Neural cell (in vitro differentiated cells): ENCODE measurements around the gene COQ8B. TPM values are rescaled to one million over a fixed set of nuclear protein-coding genes. Genes with fewer than 3 reads are reported as not detected.

ENCODE experiments used
- H2AFZ ChIP-seq: fragments of 200-600, 300-800 bp; sonication (generic), shearing (Covaris generic); 2 replicates; pipeline ENCODE4 v1.6.0; 2014; ENCODE audit warnings: low read depth, mild to moderate bottlenecking, antibody characterized with exemption, low read length, moderate library complexity
- H3F3A ChIP-seq: fragments of 200-600 bp; shearing (Covaris generic); 2 replicates; pipeline ENCODE4 v1.6.1; 2016; ENCODE audit warnings: mild to moderate bottlenecking, moderate library complexity, mixed read lengths, antibody characterized with exemption, low read length; ENCODE audit not compliant: insufficient read depth, poor library complexity, severe bottlenecking
- H3K27ac ChIP-seq: fragments of 200-600, 300-800 bp; sonication (generic), shearing (Covaris generic); 2 replicates; pipeline ENCODE4 v1.5.1; 2014; ENCODE audit warnings: mild to moderate bottlenecking, low read length, moderate library complexity
- H3K27me3 ChIP-seq: fragments of 300-800, 200-600 bp; sonication (generic), shearing (Covaris generic); 2 replicates; pipeline ENCODE4 v1.6.0; 2014; ENCODE audit warnings: mild to moderate bottlenecking, low read depth, low read length, moderate library complexity; ENCODE audit not compliant: insufficient read depth
- H3K36me3 ChIP-seq: fragments of 300-800, 200-600 bp; sonication (generic), shearing (Covaris generic); 2 replicates; pipeline ENCODE4 v1.5.1; 2014; ENCODE audit warnings: mild to moderate bottlenecking, antibody characterized with exemption, low read length, moderate library complexity; ENCODE audit not compliant: insufficient read depth
- H3K4me2 ChIP-seq: fragments of 300-800, 200-600 bp; sonication (generic), shearing (Covaris generic); 2 replicates; pipeline ENCODE4 v1.6.0; 2014; ENCODE audit warnings: mild to moderate bottlenecking, low read length
- H3K4me3 ChIP-seq: fragments of 300-800, 200-600 bp; sonication (generic), shearing (Covaris generic); 2 replicates; pipeline ENCODE4 v1.5.1; 2014; ENCODE audit warnings: mild to moderate bottlenecking, low read length, moderate library complexity
- H3K79me2 ChIP-seq: fragments of 200-600 bp; shearing (Covaris generic); replicated peaks from 2 replicates; pipeline ENCODE4 v1.6.0; 2014; ENCODE audit warnings: mild to moderate bottlenecking, low read length, moderate library complexity; ENCODE audit not compliant: insufficient read depth
- H3K9ac ChIP-seq: fragments of 300-800, 200-600 bp; sonication (generic), shearing (Covaris generic); 2 replicates; pipeline ENCODE4 v1.6.1; 2016; ENCODE audit warnings: mild to moderate bottlenecking, low read length, mixed read lengths
- H3K9me2 ChIP-seq: fragments of 200-600 bp; shearing (Covaris generic); 2 replicates; pipeline ENCODE4 v1.6.1; 2016; ENCODE audit warnings: mild to moderate bottlenecking, low read length, mixed read lengths; ENCODE audit not compliant: insufficient read depth
- H3K9me3 ChIP-seq: fragments of 200-600, 300-800 bp; sonication (generic), shearing (Covaris generic); 2 replicates; pipeline ENCODE4 v1.6.1; 2016; ENCODE audit warnings: mild to moderate bottlenecking, mixed run types, low read length, moderate library complexity, mixed read lengths
- H4K20me1 ChIP-seq: fragments of 200-600 bp; shearing (Covaris generic); 2 replicates; pipeline ENCODE4 v1.6.1; 2016; ENCODE audit warnings: mild to moderate bottlenecking, mixed run types; ENCODE audit not compliant: insufficient read depth
- CTCF ChIP-seq: fragments of 450-650 bp; IDR thresholded peaks from 2 replicates; pipeline ENCODE4 v1.5.1; 2014; ENCODE audit warnings: antibody characterized with exemption, mild to moderate bottlenecking, moderate library complexity; ENCODE audit not compliant: poor library complexity, severe bottlenecking
- EP300 ChIP-seq: fragments of 450-650 bp; conservative IDR thresholded peaks from 2 replicates; pipeline ENCODE4 v1.6.1; 2014; ENCODE audit warnings: antibody characterized with exemption, mild to moderate bottlenecking, moderate library complexity; ENCODE audit not compliant: poor library complexity, severe bottlenecking
- EZH2 ChIP-seq: fragments of 200-600, 300-800 bp; shearing (Covaris generic), sonication (generic); IDR thresholded peaks from 2 replicates; pipeline ENCODE4 v1.6.1; 2014; ENCODE audit warnings: antibody characterized with exemption, low read length, borderline replicate concordance, mild to moderate bottlenecking; ENCODE audit not compliant: insufficient read depth, poor library complexity, severe bottlenecking
- MXI1 ChIP-seq: fragments of 450-650 bp; conservative IDR thresholded peaks from 2 replicates; pipeline ENCODE4 v1.6.1; 2014; ENCODE audit warnings: antibody characterized with exemption, mild to moderate bottlenecking; ENCODE audit not compliant: poor library complexity, severe bottlenecking
- POLR2AphosphoS5 ChIP-seq: IDR thresholded peaks from 2 replicates; pipeline ENCODE4 v1.6.1; 2012
- RAD21 ChIP-seq: fragments of 450-650 bp; conservative IDR thresholded peaks from 2 replicates; pipeline ENCODE4 v1.6.1; 2014; ENCODE audit warnings: antibody characterized with exemption, mild to moderate bottlenecking, moderate library complexity
- REST ChIP-seq: IDR thresholded peaks from 2 replicates; pipeline ENCODE4 v1.6.1; 2012; ENCODE audit warnings: borderline replicate concordance
- SMC3 ChIP-seq: fragments of 450-650 bp; conservative IDR thresholded peaks from 2 replicates; pipeline ENCODE4 v1.6.1; 2014; ENCODE audit warnings: antibody characterized with exemption, mild to moderate bottlenecking, moderate library complexity; ENCODE audit not compliant: poor library complexity
- TAF1 ChIP-seq: IDR thresholded peaks from 2 replicates; pipeline ENCODE4 v1.6.1; 2012; ENCODE audit warnings: low read depth
- polyA plus RNA-seq: library from polyadenylated mRNA; depleted of rRNA; stranded (reverse); fragments of >200 nt; gene quantifications from 2 replicates; pipeline ENCODE4 v1.2.3, GENCODE V29; 2014

Gene COQ8B
- polyA plus RNA-seq, 1 donor from 2014 or later: 83.2 TPM

- Histone ChIP-seq H4K20me1 (no peaks in the 10 kb centered on the region), H3F3A (no peaks in the 10 kb centered on the region), H3K9me3 (no peaks in the 10 kb centered on the region), H3K27me3 (no peaks in the 10 kb centered on the region), H3K27ac (peak within 1 kb of the TSS; percentile 80), H3K4me3 (peak within 1 kb of the TSS; percentile 81), H3K9me2 (no peaks in the 10 kb centered on the region), H3K4me2 (peak within 1 kb of the TSS; percentile 90), H3K79me2 (peaks cover 45% of the 10 kb centered on the region), H3K36me3 (no peaks in the 10 kb centered on the region), H3K9ac (peak within 1 kb of the TSS; percentile 76), H2AFZ (peak within 1 kb of the TSS; percentile 92)
- TF ChIP-seq TAF1 (no peak), MXI1 (peak; percentile 97), RAD21 (peak; percentile 26), REST (no peak), EZH2 (no peak), EP300 (no peak), CTCF (no peak), POLR2AphosphoS5 (peak; percentile 74), SMC3 (peak; percentile 37)
These were observed 34.3 kb upstream of the COQ8B start, which contains the start of gene SNRPA for GRCh38 chr19:40750874-40751537. TSS of gene SNRPA (plus strand) at chr19:40751203. CDS start at chr19:40751409, 206 bp downstream.

GRCh38 chr19:40750058-40750873 lies 33.6 kb upstream of the COQ8B start, which contains the start of gene ACTMAP:
TSS of gene ACTMAP (minus strand) at chr19:40750477. CDS start at chr19:40749803, 674 bp downstream.
- H2AFZ ChIP-seq: peak within 1 kb of the TSS; percentile 92

More at GRCh38 chr19:40750058-40750873, 33.6 kb upstream of the COQ8B start, which contains the start of gene ACTMAP:
- H3K4me3 ChIP-seq: peak within 1 kb of the TSS; percentile 81
- H3K9me2 ChIP-seq: no peaks in the 10 kb centered on the region
- peak within 1 kb of the TSS; percentile 76 for H3K9ac ChIP-seq
- peak within 1 kb of the TSS; percentile 80 for H3K27ac ChIP-seq
- no peaks in the 10 kb centered on the region for H3F3A ChIP-seq
- no peaks in the 10 kb centered on the region for H4K20me1 ChIP-seq
- H3K79me2 ChIP-seq: peaks cover 38% of the 10 kb centered on the region
- H3K27me3 ChIP-seq: no peaks in the 10 kb centered on the region
- H3K36me3 ChIP-seq: no peaks in the 10 kb centered on the region
- no peaks in the 10 kb centered on the region for H3K9me3 ChIP-seq
- peak within 1 kb of the TSS; percentile 90 for H3K4me2 ChIP-seq
- TF ChIP-seq EP300 (peak; percentile 22), MXI1 (peak; percentile 12), EZH2 (no peak), REST (peak; percentile 8), RAD21 (peak; percentile 14), CTCF (no peak), POLR2AphosphoS5 (peak; percentile 75), SMC3 (peak; percentile 37), TAF1 (peak; percentile 59)
